HG03575 (cell line): ENCODE data around the gene CRIM1.

Experiments used
- ATAC-seq: cut with Tn5 transposase; IDR thresholded peaks from one replicate; pipeline ENCODE4 v1.9.1; 2021; ENCODE audit not compliant: unreplicated experiment, insufficient number of reproducible peaks, low FRiP score; ENCODE audit errors: extremely low read depth

Gene CRIM1

DNA sequence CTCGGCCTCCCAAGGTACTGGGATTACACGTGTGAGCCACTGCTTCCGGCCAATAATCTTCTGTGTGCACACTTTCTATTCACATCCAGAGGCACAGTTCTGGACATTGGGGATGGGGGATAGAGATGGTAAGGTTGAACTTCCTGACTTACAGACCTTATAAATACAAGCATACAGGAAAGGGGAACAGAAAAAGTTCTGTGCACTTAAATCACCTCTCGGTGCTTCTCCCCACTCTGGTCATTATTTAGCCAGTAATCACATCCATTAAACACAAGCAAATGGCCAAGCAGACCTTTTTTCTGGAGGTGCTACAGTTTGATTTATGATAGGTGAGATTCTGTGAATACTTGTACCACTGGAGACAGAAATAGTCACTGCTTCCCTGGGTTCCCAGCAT is 110.6 kb downstream of the CRIM1 start:
- no peak for ATAC-seq

DNA sequence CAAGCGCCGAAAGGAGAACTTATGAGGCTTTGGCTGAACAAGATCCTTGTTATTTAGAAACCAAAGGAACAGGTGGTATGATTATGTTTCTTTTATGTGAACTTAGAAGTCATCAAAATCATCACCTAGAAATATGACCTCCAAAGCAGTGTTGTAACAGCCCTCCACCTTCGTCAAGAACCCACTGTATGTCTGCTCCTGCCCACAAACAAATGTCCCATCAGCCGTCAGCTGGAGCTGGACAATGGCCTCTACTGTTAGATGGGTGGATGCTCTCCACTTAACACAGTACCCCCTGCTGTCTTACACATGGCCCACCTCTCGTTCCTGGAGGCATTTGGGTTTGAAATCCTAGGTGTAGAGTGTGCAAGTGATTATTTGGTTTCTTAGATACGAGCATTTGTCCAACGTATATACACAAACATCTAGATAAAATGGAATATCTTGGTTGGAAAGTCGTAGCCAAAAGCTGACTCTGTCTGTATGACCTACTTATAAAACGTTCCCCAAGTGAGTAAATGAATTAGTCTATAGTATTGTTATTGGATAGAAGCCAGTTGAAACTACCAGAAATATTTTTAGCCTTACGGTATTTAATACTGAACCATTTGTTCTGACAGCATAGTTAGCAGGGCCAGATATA is 113.0 kb downstream of the CRIM1 start:
- no peak for ATAC-seq

DNA sequence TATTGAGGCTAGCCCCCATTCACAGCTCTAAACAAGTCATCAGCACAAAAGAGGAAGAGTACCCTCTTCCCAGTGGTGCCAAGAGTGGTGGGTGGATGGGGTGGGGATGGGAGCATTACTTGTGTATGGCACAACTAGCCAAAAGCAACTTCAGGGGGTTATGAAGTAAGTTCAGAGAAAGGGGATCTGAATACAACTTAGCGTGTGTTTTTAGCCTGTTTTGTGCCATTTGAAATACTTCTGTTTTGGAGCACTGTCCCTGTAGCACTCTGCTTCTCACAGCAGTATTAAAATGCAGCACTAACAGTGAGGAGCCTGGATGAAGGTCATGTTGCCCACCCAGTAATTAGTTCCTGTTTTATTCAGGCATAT is 113.5 kb downstream of the CRIM1 start:
- no peak for ATAC-seq

DNA sequence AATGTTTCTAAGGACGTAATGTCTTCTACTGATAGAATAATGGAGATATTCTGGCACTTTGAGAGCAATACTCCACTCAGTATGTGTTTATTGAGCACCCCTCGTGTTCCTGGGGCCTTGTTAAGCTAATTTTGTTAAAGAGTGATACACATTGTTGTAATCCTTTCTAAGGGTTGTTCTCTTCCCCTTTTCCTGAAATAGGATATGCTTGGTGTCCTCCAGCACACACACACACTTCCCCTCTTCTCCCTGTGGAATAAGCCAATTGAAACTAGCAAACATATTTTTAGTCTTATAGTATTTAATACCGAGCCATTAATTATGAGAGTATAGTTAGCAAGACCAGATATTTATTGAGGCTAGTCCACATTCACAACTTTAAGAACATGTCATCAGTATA is 114.1 kb downstream of the CRIM1 start:
- ATAC-seq: no peak

DNA sequence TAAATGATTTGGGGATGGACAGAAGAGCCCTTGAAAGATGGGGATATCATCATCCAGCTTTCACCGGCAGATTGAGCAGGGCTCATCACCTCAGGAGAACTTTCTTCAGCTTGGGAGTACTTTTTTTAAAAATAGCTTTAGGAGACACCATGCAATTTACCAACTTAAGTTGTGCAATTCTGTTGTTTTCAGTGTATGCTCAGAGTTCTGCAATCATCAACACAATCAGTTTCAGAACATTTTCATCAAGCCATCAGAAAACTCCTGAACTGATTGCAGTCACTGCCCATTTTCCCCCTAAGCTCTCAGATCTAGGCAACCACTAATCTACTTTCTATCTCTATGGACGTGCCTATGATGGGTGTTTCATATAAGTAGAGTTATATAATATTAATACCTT is 117.7 kb downstream of the CRIM1 start:
- no peak for ATAC-seq

DNA sequence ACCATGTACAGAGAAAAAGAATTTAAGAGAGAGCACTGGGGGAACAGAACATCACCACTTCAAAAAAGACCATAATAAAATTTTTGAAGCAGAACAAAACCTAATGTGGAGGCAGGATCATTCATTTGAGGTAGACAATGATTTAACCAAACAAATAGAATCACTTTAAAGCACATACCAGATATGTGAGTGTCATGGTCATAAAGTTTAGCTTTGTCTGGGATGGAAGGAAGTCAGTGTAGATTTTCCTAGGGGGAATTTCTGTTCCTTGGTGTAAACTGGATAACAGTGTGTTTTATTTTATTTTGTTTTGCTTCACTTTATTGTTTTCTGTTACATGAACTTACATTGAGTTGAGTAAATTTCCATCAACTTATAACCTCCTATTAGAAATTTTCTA is 120.8 kb downstream of the CRIM1 start:
- ATAC-seq: no peak

DNA sequence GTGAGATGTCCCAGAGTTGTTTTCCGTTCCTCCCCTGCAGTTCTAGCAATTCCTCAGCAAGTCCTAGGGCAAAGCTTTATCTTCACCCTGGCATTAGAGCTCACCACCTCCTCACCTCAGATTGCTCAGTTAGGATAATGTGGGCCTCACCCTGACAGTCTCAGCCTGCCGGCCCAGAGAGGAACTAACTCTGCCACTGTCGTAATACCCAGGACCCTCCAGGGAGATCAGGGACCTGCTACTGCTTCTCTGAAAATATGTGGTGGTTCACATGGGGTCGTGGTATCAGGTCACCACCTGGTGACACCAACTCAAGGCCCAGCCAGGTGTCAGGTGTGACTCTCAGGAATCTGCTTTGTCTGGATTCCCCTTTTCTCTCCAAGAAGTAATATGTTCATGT is 121.7 kb downstream of the CRIM1 start:
- no peak for ATAC-seq

DNA sequence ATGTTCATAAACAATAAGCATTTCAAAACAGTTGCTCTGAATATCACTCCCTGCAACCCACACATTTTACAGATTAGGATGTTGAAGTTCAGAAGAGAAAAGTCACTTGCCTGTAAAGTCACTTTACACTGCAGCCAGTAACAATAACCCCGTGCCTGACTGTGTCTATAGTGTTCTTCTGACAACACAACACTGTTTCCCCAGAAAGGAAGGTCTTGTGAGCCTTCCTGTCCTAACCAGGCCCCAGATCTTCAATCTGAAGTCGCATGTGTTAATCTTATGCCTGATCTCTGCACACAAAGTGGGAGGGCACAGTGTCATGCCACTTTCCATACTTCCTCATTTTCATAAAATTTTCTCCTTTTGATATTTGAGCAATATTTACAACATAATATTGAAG is 122.2 kb downstream of the CRIM1 start:
- ATAC-seq: no peak

DNA sequence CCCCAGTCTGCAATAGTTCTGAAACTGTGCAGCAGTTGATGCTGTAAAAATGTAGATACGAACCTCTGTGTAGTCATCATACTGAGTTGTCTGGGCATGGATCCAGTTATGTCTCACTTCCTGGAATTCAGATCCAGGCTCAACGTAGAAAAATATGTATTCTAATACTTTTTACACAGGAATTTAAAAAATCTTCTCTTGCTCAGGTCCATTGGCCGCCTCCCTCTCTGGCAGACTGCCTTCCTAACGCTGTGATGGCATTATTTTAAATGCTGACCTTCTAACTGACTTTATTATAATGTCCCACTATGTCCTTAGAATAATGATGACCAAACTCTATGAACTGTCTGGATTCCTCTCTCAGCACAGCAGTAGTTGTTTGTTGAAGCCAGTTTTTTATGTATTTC is 122.8 kb downstream of the CRIM1 start:
- ATAC-seq: no peak

DNA sequence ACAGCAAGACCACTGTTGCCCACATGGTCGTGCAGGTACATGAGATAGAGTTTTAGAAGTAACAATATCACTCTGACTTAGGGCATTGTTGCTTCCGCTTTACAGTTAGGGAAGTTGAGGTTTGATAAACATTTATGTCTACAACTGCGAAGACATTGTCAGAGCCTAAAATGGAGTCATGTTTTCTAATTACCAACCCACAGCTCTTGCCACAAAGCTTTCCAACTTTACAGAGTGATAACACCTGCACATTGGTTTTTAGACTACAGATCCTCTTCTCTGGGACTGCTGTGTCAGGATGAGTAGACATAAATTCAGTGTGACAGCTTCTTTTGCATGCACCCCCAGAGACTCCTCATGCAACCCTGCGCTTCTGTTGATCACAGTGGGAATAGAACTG is 123.4 kb downstream of the CRIM1 start:
- no peak for ATAC-seq

DNA sequence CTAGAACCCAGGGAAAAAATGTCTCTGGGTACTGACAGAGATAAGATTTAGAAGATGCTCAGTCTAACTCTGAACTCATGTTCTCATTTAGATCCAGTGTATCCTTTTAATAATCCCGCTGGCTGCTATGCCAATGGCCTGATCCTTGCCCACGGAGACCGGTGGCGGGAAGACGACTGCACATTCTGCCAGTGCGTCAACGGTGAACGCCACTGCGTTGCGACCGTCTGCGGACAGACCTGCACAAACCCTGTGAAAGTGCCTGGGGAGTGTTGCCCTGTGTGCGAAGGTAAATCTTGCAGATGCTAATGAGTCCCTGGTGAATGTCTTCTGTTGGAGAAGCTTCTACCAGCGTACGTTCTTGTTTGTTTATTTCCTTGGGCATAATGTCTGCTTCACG is 123.8 kb downstream of the CRIM1 start:
- ATAC-seq: no peak

DNA sequence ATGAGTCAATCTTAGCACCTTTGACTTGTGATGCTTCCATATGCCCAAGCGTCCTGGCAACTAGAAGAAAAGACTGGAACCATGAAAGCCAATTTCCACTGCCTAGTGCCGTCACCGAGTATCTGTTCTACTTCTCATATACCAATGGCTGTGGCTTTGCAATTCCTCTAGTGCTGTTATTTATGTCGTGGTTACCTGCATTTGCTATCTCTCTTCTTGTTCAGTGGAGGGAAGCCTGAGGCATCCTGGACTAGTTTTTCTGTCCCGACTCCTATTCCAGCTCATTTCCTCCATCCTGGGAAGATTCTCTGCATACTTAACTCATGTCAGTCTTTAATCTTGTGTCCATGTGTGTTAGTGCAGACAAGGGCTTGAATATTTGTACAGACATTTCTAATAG is 124.5 kb downstream of the CRIM1 start:
- ATAC-seq: no peak

DNA sequence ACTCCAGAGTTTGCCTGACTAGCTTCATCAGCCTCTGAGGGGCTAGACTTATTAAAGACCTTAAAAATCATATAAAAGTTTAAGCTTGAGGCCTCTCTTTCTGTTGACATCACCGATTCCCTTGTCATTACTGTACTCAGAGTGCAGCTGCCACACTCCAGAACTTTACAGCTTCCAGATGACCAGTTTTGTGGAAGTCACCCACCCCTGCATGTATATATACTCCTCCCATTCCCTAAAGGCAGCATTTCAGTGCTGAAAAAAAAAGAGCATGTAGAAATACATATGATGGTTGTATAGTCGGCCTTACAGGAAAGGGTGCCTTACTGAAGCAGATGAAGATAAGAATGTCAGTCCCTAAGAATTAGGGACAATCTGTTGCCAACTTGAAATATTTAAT is 125.1 kb downstream of the CRIM1 start:
- ATAC-seq: no peak

DNA sequence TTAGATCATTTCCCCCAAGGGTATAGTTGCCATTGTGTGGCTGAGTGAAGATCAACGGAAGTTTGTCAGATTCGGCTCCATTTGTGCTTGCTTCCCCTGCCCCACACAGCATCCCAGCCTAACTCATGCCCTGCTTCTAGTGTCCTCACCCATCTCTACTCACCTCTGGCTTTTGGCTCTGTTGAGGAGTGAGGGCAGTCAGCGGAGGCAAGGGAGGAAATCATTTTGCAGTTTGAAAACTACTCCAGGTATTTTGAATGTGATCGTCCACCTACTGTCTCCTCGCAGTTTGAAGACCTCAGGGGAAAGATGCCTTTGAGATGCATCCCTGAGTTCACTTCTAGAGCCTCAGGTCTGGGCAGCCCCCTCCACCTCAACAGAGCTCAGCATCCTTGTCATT is 126.1 kb downstream of the CRIM1 start:
- ATAC-seq: no peak

DNA sequence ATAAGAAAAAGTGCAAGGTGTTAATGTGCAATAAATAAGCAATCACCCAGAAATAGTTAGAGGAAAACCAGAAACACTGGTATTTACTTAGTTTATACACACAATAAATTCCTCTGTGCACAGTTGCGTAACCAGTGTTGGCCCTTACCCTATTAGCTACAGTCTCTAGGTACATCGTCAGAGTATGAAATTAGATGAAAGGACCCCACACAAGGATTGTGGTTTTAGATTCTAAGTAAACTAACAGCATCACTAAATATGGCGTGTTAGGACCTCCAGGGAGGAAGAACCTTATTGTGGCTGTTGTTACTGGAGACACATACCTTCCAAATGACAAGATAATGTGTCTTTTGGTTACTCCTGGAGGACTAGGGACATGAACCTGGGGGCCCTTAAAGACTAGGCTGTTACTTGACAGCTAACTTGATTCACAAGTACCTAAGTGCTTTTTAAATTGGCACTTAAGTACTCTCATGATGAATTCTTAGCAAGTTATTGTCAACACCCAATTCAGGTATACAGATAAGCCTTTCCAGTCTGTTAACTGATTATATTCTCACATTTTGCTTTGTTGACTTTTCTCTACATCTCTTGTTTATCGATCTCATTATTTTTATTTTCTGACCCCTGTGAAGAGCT is 127.1 kb downstream of the CRIM1 start:
- ATAC-seq: no peak

DNA sequence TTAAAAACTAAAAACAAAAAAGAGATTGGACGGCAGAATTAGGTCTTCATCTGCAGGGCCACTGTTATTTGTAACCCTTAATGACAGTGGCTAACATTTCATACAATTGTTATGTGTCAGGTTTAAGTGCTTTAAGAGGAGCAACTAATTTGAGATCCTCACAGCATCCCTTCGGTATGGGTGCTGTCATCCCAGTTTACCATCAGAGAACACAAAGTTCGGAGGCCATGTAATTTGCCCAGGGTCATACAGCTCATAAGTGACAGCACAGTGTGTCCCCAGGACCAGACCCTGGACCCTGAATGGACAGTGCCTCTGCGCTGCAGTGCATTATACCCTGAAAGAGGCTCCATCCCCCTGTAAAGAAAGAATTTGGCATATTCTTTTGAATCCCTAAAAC is 127.7 kb downstream of the CRIM1 start:
- ATAC-seq: no peak

DNA sequence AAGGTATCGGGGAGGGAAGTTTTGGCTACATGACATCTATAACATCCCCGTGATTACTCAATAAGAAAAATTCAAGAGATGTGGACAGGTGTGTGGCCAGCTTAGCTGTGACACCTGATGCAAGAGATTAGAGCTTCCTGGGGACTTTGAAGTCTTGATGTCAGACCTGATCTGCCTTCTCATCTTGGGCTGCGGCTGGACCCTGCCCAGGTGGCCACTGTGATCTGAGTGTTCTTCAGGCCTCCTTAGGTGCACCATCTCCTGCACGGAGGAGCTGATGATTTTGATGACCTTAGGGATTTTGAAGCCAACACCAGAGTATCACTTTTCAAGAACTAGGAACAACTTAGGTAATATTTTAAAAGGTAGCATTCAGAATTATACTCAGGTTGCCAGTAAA is 128.9 kb downstream of the CRIM1 start:
- no peak for ATAC-seq

DNA sequence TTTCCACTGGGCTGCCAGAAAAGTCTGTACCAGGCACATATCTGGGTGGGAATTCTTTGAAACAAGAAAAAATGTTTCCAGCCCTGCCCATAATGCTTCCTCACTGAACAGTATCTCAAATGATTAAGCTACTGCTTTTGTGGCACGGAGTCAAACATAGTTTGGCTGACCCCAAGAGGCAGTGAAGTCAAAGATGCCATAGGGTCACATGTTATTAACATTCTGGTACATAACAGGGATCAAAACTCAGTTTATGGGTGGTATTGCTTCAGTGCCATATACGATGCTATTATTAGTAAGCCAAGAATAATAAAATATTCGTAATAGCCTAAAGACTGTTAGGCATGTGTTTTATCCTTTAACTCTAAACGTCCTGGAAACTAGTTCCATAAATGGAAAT is 129.9 kb downstream of the CRIM1 start:
- ATAC-seq: no peak

DNA sequence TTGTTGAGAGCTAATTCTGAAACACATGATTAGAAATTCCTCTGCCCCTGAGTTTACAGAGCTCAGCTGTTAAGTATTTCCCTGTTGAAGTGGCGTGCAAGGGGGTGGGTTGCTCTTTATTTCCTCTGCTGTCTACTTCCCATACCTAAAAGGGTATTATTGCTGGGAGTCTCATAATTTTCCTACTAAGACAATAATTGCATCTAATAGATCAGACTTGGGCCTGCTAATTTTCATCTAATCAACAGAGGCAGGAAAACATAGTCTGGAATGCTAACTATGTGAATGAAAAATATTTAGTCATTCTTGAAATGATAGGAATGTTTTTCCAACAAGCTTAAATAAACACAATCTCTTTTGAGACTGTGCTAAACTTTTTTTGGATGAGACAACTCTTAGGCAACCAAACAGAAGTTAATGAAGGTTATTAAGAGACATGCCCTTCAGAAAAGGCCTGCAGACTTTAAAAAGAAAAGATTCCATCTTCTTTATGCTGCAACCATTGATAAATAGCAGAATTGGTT is 131.0 kb downstream of the CRIM1 start:
- no peak for ATAC-seq

DNA sequence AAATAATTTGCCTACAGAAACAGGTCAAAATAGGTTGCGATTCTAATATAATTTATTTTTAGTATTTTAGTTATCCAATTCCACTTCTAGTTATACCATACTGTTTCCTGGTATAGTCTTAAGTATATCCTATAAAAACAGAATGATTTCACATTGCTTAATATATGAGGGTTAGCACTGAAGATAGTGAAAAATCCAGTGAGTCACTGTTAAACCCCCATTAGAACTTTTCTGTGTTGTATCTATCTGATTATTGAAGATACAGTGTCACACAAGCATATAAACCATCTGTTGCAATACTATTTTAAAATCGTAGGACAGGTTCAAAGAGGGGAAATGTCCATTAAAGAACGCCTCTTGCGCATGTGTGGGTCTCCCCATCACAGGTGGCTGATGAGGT is 132.4 kb downstream of the CRIM1 start:
- no peak for ATAC-seq

DNA sequence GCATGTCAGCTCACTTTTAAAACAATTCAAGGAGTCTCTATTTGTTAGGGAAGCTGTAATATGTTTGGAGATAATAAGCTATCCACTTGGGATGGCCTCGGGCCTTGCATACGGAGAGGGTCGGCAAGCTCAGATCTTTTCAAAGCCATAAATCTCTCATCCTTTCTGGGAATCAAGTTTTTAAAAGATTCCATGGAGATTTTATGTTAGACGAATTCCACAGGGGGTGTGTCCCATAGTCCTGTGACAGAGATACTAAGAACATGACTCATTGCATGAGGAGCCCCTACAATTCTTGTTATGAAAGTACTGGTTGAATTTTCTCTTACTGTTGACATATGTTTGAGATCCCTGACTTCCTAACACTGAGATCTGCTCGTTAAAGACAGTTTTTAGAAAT is 133.7 kb downstream of the CRIM1 start:
- no peak for ATAC-seq
